Stimulated activated CD4-positive, alpha-beta T cell treated with anti-CD3 and anti-CD28 coated beads, Interleukin-4, amount 100 ng/mL, for 4 hours (primary cell): Measurements from ENCODE around the gene BOD1L1.

Experiments
- DNase-seq, 2 experiments: peaks; one replicate each; pipeline ENCODE4 v3.0.0-alpha.2; 2020

Gene BOD1L1

DNA sequence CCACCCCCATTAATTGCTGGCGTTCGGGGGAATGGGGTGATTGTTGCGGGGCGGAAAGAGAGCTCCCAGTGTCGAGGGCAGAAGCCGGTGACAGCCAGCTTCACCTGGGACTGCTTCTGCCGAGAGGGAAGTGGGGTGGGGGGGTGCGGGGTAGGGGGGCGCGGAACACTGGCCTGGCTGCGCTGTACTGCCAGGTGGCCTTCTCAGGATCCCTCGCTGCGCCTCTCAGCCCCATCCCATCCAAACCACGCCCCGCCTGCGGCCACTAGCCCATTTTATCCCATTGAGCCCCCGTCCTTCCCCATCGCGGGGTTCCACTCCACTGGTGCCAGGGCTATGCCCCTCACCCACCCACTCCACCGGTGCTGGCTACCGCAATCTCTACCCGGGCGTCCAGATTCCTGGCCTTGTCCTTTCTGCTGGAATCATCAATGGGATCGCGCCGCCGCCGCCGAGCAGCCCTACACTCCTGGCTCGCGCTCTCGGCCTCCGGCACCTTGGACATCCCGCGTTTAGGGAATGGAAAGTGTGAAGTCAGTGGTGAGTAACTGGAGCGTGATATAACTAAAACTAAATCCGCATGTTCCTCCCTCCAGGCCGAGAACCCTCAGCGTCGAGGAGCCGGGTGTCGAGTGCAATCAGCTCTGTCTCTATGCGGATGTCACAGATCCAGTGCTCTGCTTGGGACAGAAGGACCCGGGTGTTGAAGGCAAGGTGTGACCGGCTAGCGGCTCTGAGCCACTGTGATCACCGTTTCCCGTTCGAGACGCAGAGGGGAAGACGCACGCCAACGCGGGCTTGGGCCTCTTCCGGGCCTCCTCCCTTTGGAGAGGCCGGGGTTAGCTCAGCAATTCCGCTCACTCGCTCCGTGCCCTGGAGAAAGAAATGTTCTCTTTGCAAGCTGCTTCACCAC lies 103.7 kb downstream of the BOD1L1 start:
- DNase-seq: no peak

DNA sequence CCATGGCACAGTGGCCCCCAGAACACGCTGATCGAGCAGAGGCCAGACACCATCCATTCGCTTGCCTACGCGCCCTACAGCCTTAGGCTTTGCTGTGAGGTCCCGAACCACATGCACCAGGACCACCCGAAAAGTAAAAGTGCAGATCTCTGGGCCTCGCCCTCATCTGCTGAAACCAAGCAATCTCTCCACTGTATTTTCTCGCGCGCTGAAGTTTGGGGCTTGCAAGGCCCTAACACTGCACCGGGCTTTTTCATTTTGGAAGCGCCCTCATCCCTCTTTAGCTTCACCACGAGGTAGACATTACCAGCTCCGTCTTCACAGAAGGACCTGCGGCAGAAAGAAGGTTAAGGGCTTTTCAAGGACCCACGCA lies 104.4 kb downstream of the BOD1L1 start:
- no peak for DNase-seq

DNA sequence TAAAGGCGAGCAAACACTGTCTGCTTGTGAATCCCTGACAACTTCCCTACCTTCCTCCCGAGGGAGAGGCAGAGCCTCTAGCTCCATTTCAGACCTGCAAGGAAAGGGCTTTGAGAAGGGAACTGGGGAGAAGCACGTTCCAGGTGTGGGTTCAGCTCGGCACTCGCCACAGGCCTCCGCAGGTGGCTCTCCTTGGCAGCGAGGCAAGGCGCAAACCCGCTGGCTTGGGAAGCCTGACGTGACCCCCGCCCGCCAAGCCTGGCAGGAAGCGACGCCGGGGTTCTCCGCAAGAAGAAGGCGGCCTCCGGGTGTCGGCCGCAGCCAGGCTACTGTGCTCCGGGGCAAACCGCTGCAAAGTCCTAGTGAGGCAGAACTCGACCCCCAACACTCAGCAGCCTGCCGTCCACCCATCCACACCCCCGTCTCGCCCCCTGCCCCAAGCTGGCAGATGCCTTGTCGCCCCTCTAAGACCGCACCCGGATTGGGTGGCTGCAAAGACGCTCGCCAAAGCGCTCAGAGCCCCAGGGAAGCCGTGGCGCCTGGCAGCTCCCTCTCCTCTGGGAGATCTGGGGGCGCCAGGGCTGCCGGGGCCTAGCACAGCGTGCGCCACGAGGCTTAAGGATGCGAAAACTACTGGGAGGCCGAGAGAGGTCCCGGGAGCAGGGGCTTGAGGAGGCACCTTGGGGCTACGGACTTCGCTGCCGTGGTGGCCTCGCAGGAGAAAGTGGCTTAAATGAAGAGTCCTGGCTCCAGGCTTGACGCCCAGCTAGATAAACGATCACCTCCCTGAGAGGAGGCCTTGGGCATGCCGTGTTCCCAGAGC lies 105.0 kb downstream of the BOD1L1 start:
- no peak for DNase-seq

DNA sequence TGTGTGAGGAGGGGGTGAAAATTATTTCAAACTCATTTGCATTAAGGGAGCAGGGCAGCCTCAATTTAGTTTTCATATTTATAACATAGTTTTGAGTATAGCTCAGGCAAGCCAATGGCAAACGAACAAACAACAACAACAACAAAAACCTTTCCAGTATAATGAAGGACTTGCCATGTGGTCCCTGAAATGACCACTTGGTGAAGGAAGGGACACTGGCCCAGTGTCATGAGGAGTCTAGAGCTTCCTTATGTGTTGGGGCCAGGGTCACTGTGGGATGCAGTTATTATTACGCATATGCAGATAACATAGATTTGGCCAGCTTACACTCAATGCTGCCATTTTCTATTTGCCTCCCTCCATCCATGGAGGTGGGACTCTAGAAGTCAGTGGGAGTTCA lies 106.5 kb downstream of the BOD1L1 start:
- DNase-seq: no peak
